ENCODE measurements around the gene DUSP3. TPM values are rescaled to one million over a fixed set of nuclear protein-coding genes. Genes with fewer than 3 reads are reported as not detected.

The DUSP3 gene
- total and polyA plus RNA-seq, 2 of the 13 experiments (the other 11 are each of a cell fraction or from before 2014, with no cell fraction given): 60.0 to 71.5 TPM

DNA sequence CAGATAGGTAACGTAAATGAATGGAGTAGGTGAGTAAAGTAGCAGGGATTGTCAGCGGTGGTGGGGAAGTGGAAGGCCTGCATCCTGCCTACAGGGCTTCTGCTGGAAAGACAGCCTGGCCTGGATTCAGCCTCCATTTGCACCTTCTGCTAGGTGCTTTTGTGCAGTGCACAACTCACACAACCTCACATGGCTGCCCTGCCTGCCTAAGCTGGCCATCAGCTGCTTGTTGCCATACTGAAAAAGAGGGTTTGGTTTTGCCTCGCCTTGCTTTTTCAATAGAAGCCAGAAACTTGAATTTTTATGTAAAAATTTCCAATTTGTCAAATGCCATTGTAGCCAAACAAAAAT lies 56.5 kb downstream of the DUSP3 start:
- ATAC-seq (no peak), FAIRE-seq (no peak), DNase-seq (ENCODE audit: low spot score) (no peak)
- no peak overlapping the region for H3K4me3 ChIP-seq (replicated peaks in 1 of 3; ENCODE audit: insufficient read depth in 1 of 3, low read depth in 2 of 3, low read length in 3 of 3)
- H3K9ac ChIP-seq (ENCODE audit: insufficient read depth, low read depth, low read length): no peak overlapping the region
- no TSS peak for BruUV-seq (replicated peaks)
- H3K36me3 ChIP-seq (replicated peaks in 1 of 2; ENCODE audit: control insufficient read depth in 1 of 2, insufficient read depth in 2 of 2, low read length in 2 of 2): no peaks in the 10 kb centered on the region
- in situ Hi-C loops (cut with HindIII; ENCODE audit: extremely low pct_ligation_motif_present, low pct_unique_long_range_greater_than_20kb): no loop called here
- CTCF ChIA-PET (ENCODE audit: low intra/inter-chr PET ratio, low total read pairs): no interaction called here
- H3K4me1 ChIP-seq (ENCODE audit: insufficient read depth, low read length): peaks cover 15% of the 10 kb centered on the region
- H3K4me2 ChIP-seq (ENCODE audit: low read depth, low read length): no peak overlapping the region
- 62% methylated on average over 3 of the region's 3 CpGs for WGBS (ENCODE audit: low lambda C conversion rate)
- intact Hi-C loops (cut with micrococcal nuclease; ENCODE audit: unreplicated experiment): no loop called here
- no peaks in the 10 kb centered on the region for H3K79me2 ChIP-seq (ENCODE audit: insufficient read depth, low read length)
- no peak overlapping the region for H2AFZ ChIP-seq (ENCODE audit: low read length)
- no peak overlapping the region for H3K27ac ChIP-seq (ENCODE audit: extremely low read length, insufficient read depth, low read length)
- POLR2A ChIA-PET: no interaction called here
- no peaks in the 10 kb centered on the region for H4K20me1 ChIP-seq (ENCODE audit: insufficient read depth, low read length)
- no peaks in the 10 kb centered on the region for H3K9me3 ChIP-seq (ENCODE audit: low read length)
- TF ChIP-seq ZBTB3 (CRISPR knock-in tag; IDR thresholded peaks at IDR 0.05; ENCODE audit: borderline replicate concordance, low read depth) (no peak), ZMYM3 (CRISPR knock-in tag; IDR thresholded peaks at IDR 0.05) (peak; percentile 62), ARNTL (CRISPR knock-in tag; IDR thresholded peaks at IDR 0.05) (no peak), FOXK2 (IDR thresholded peaks at IDR 0.05) (no peak), DNMT3B (CRISPR knock-in tag; conservative IDR thresholded peaks at IDR 0.05) (no peak)
- H3K27me3 ChIP-seq (ENCODE audit: control insufficient read depth in 1 of 2, insufficient read depth in 2 of 2, low read length in 2 of 2): peaks cover 3 to 46% of the 10 kb centered on the region in 2 experiments; a peak in 4 of 5 replicates

DNA sequence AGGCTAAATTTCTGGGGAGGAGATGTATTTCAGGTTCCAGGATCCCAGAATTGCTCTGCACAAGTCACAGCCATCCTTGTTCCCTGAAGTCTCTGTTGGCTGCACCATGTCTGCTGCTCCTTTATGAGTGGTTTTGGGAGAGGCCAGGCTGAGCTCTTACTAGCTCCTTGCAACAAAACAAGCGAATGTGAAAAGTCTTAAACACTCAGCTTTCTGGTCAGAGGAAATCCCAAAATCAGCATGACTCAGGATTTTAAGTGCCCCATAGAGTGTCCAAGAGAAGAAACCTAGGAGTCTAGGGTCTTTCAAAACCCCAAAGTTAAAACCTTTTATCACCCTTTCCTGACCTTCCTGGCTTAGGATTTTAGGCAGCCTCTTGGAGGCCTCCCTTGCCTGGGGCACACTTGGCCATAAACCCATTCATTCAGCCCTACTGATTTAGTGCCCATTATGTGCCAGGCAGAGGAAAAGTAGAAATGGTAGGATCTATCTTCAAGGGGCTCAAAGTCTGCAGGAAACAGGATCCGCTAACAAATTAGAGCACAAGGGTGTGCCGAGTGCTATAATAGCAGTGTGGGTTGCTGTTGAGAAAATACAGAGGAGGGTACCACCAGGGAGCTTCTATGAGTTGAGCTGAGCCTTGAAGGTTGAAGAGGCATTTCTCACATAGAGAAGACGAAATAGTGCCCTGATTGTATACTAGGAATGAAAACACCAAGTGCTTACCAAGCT lies 57.1 kb downstream of the DUSP3 start:
- H3K9me3 ChIP-seq (ENCODE audit: low read length): no peaks in the 10 kb centered on the region
- no peaks in the 10 kb centered on the region for H4K20me1 ChIP-seq (ENCODE audit: insufficient read depth, low read length)
- DNase-seq (ENCODE audit: low spot score) (no peak), FAIRE-seq (no peak), ATAC-seq (no peak)
- H3K36me3 ChIP-seq (replicated peaks in 1 of 2; ENCODE audit: control insufficient read depth in 1 of 2, insufficient read depth in 2 of 2, low read length in 2 of 2): no peaks in the 10 kb centered on the region
- H3K4me2 ChIP-seq (ENCODE audit: low read depth, low read length): no peak overlapping the region
- 52% methylated on average over 4 of the region's 4 CpGs for WGBS (ENCODE audit: low lambda C conversion rate)
- CTCF ChIA-PET (ENCODE audit: low intra/inter-chr PET ratio, low total read pairs): no interaction called here
- no peak overlapping the region for H2AFZ ChIP-seq (ENCODE audit: low read length)
- H3K4me3 ChIP-seq (replicated peaks in 1 of 3; ENCODE audit: insufficient read depth in 1 of 3, low read depth in 2 of 3, low read length in 3 of 3): no peak overlapping the region
- in situ Hi-C loops (cut with HindIII; ENCODE audit: extremely low pct_ligation_motif_present, low pct_unique_long_range_greater_than_20kb): no loop called here
- POLR2A ChIA-PET: interaction anchor here (0.7 kb wide), 2 partner anchors 24 to 160 kb away, joined by 3 to 5 read pairs; no protein-coding TSS in a partner anchor
- no TSS peak for BruUV-seq (replicated peaks)
- H3K27me3 ChIP-seq (ENCODE audit: control insufficient read depth in 1 of 2, insufficient read depth in 2 of 2, low read length in 2 of 2): peaks cover 3 to 47% of the 10 kb centered on the region in 2 experiments; a peak in 4 of 5 replicates
- peak; percentile 33; the same call in 1 of the 2 replicates for TF ChIP-seq NFE2L2 (IDR thresholded peaks at IDR 0.05; ENCODE audit: low read length)
- TF ChIP-seq ZNF549 (CRISPR knock-in tag; IDR thresholded peaks at IDR 0.05): no peak
- peak; percentile 28; the same call in 1 of the 2 replicates for TF ChIP-seq ATF7-NPFF (CRISPR knock-in tag; IDR thresholded peaks at IDR 0.05; ENCODE audit: low read depth)
- TF ChIP-seq CBX2 (IDR thresholded peaks at IDR 0.05; ENCODE audit: low read depth, low read length): 0 out of 2 replicates have a peak, but pooled peaks have one; percentile 6
- no peak for TF ChIP-seq CBX2 (CRISPR knock-in tag; IDR thresholded peaks at IDR 0.05; ENCODE audit: low read depth)
- no peak for TF ChIP-seq ZNF496 (CRISPR knock-in tag; IDR thresholded peaks at IDR 0.05; ENCODE audit: insufficient replicate concordance)
- intact Hi-C loops (cut with micrococcal nuclease; ENCODE audit: unreplicated experiment): loop anchor here (2.0 kb wide), 1 partner anchor 39 kb away; no protein-coding TSS in a partner anchor
- H3K9ac ChIP-seq (ENCODE audit: insufficient read depth, low read depth, low read length): no peak overlapping the region
- H3K79me2 ChIP-seq (ENCODE audit: insufficient read depth, low read length): no peaks in the 10 kb centered on the region
- no peak overlapping the region for H3K27ac ChIP-seq (ENCODE audit: extremely low read length, insufficient read depth, low read length)
- H3K4me1 ChIP-seq (ENCODE audit: insufficient read depth, low read length): peaks cover 15% of the 10 kb centered on the region
